Effector memory CD4-positive, alpha-beta T cell (primary cell): ENCODE measurements around the gene SERTAD1.
A peak's percentile ranks its signal among the peaks of the same experiment; 100 is the strongest.

Experiments used
- DNase-seq, 3 donors: peaks; one replicate each; pipeline ENCODE4 v3.0.0-alpha.2; 2020
- H3K27ac ChIP-seq: 2 replicates; pipeline ENCODE4 v1.7.0; 2013; ENCODE audit warnings: mild to moderate bottlenecking, low read length, moderate library complexity; ENCODE audit not compliant: insufficient read depth, poor library complexity, severe bottlenecking
- H3K27me3 ChIP-seq: replicated peaks from 2 replicates; pipeline ENCODE4 v1.7.0; 2013; ENCODE audit warnings: mild to moderate bottlenecking, low read length; ENCODE audit not compliant: insufficient read depth, control insufficient read depth, poor library complexity, severe bottlenecking
- H3K36me3 ChIP-seq: 2 replicates; pipeline ENCODE4 v1.7.0; 2013; ENCODE audit warnings: mild to moderate bottlenecking, low read length, moderate library complexity; ENCODE audit not compliant: control insufficient read depth, insufficient read depth
- H3K4me1 ChIP-seq: 2 replicates; pipeline ENCODE4 v1.7.0; 2013; ENCODE audit warnings: low read length, mild to moderate bottlenecking; ENCODE audit not compliant: control insufficient read depth, insufficient read depth, poor library complexity, severe bottlenecking
- H3K4me3 ChIP-seq: 2 replicates; pipeline ENCODE4 v1.7.0; 2013; ENCODE audit warnings: low read length, low read depth, mild to moderate bottlenecking; ENCODE audit not compliant: insufficient read depth, poor library complexity, severe bottlenecking
- H3K9me3 ChIP-seq: 2 replicates; pipeline ENCODE4 v1.7.0; 2013; ENCODE audit warnings: mild to moderate bottlenecking, low read length, moderate library complexity; ENCODE audit not compliant: control insufficient read depth
- total RNA-seq, 3 donors: gene quantifications; one replicate each; lab custom pipeline; 2026; lab: John Stamatoyannopoulos, UW

SERTAD1 gene
- 81.1 to 178 (median 91.6) reads per million in 3 donors for total RNA-seq

DNA sequence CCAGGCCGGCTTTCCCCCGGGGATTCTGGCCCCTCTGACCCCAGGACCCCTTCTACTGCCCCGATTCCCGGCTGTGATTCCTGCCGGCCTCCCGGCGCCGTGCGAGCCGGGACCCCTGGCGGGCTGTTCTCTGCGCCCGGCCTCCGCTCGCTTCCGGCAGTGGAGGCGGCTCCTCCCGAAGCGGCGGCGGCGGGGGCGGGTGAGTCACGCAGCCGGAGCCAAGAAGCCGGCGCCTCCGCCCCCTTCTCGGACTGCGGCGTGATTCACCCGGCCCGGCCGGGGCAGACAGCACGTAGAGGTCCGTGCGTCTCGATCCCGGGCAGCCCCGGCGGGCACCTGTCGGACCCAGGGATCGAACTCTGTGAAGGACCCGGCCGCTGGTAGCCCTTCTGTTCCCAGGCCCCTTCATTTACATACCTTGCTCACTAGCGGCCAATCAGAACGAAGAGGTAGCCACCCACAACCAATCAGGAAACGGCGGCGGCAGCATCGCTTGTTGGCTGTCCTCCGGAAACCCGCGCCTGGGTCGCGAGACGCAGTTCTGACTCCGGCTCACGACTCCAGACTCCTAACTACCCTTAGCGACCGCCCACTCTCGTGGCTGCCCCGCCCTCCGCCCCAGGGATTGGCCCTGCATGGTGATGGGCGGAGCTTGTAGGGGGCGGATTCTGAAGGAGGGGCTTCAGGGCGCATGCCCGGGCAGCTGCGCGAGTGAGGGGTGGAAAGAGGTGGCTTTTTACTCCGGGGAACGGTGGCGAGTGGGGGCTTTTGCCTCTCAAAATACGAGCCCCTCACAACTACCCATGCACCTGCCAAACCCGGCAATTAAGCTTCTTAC lies at the start of gene SERTAD1:
TSS of gene SERTAD1 (minus strand) at position 543 of the 838 bp plus-strand sequence. CDS start 2,446 bp downstream, outside the sequence.
- H3K4me1 ChIP-seq = peaks cover 17% of the 10 kb centered on the region
- peak; percentile 100 for DNase-seq
- H3K4me3 ChIP-seq = peak within 1 kb of the TSS; percentile 87

DNA sequence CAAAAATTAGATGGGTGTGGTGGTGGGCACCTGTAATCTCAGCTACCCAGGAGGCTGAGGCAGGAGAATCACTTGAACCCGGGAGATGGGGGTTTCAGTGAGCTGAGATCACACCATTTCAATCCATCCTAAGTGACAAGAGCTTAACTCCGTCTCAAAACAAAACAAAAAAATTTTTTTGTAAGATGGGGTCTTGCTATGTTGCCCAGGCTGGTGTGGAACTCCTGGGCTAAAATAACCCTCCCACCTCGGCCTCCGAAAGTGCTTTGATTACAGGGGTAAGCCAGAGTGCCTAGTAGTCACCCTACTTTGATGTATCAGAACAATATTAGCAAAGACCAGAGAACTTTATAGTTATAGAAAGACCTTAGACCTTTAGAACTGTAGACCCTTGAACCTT lies 48.9 kb upstream of the SERTAD1 start:
- no peak for DNase-seq
- Histone ChIP-seq H3K9me3 (no peaks in the 10 kb centered on the region), H3K36me3 (no peaks in the 10 kb centered on the region), H3K27ac (no peak overlapping the region), H3K4me1 (no peaks in the 10 kb centered on the region), H3K27me3 (no peaks in the 10 kb centered on the region), H3K4me3 (no peak overlapping the region)

More for the DNA sequence above, at the start of gene SERTAD1:
- Histone ChIP-seq H3K36me3 (peaks cover 5% of the 10 kb centered on the region), H3K9me3 (no peaks in the 10 kb centered on the region), H3K27ac (peak within 1 kb of the TSS; percentile 96), H3K27me3 (no peaks in the 10 kb centered on the region)

DNA sequence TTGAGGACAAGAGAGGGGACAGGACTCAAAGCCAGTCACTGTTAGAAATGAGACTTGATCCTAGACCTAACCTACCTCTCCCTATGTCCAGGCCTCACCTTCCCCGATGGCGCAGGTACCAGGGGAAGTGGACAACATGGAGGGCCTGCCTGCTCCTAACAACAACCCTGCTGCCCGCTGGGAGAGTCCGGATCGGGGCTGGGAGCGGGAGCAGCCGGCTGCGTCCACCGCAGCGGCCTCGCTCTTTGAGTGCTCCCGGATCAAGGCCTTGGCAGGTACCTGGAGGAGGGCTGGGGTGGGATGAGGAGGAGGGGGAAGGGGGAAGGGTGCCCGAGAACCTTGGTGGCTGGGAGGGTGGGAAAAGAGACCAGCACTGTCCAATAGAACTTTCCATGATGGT lies 46.7 kb upstream of the SERTAD1 start:
- DNase-seq = no peak
- H3K27me3 ChIP-seq = no peaks in the 10 kb centered on the region
- no peak overlapping the region for H3K27ac ChIP-seq
- peaks cover under 1% of the 10 kb centered on the region for H3K4me1 ChIP-seq
- H3K9me3 ChIP-seq = no peaks in the 10 kb centered on the region
- H3K36me3 ChIP-seq = no peaks in the 10 kb centered on the region
- H3K4me3 ChIP-seq = no peak overlapping the region

GRCh38 chr19:40471111-40471510 lies 45.3 kb upstream of the SERTAD1 start:
- Histone ChIP-seq H3K36me3 (no peaks in the 10 kb centered on the region), H3K4me1 (peaks cover 10% of the 10 kb centered on the region), H3K27me3 (no peaks in the 10 kb centered on the region), H3K9me3 (no peaks in the 10 kb centered on the region), H3K27ac (no peak overlapping the region), H3K4me3 (no peak overlapping the region)
- no peak for DNase-seq

DNA sequence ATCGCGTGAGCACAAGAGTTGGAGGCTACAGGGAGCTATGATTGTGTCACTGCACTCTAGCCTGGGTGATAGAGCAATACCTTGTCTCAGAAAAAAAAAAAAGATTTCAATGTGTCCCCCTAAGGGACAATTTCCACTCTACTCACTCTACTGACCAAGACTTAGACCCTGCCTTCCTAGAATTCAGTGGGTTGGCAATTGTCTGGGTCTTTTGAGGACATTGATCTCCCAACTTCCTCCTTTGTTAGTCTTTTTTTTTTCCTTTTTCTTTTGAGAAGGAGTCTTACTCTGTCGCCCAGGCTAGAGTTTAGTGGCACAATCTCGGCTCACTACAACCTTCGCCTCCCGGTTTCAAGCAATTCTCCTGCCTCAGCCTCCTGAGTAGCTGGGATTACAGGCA lies 43.2 kb upstream of the SERTAD1 start:
- H3K4me1 ChIP-seq = peaks cover 26% of the 10 kb centered on the region
- H3K36me3 ChIP-seq = no peaks in the 10 kb centered on the region

GRCh38 chr19:40466985-40467734 lies 41.4 kb upstream of the SERTAD1 start, which contains the start of gene SPTBN4:
Gene SPTBN4 (plus strand): TSS chr19:40467001. CDS start chr19:40472622, 5,621 bp downstream.
- DNase-seq = no peak
- Histone ChIP-seq H3K27me3 (no peaks in the 10 kb centered on the region), H3K4me1 (peaks cover 26% of the 10 kb centered on the region), H3K27ac (peak within 1 kb of the TSS; percentile 36), H3K9me3 (no peaks in the 10 kb centered on the region), H3K4me3 (peak within 1 kb of the TSS; percentile 59), H3K36me3 (no peaks in the 10 kb centered on the region)

More for the DNA sequence above, 43.2 kb upstream of the SERTAD1 start:
- DNase-seq = no peak
- H3K4me3 ChIP-seq = no peak overlapping the region
- no peak overlapping the region for H3K27ac ChIP-seq
- H3K27me3 ChIP-seq = no peaks in the 10 kb centered on the region
- H3K9me3 ChIP-seq = no peaks in the 10 kb centered on the region

- Histone ChIP-seq H3K4me1 (peaks cover 26% of the 10 kb centered on the region), H3K36me3 (no peaks in the 10 kb centered on the region), H3K4me3 (peak overlapping the region; percentile 59), H3K27me3 (no peaks in the 10 kb centered on the region), H3K9me3 (no peaks in the 10 kb centered on the region), H3K27ac (peak overlapping the region; percentile 36)
- peak; percentile 62 to 81 (median 76) for DNase-seq
Measured at GRCh38 chr19:40466219-40466984, 40.6 kb upstream of the SERTAD1 start.

DNA sequence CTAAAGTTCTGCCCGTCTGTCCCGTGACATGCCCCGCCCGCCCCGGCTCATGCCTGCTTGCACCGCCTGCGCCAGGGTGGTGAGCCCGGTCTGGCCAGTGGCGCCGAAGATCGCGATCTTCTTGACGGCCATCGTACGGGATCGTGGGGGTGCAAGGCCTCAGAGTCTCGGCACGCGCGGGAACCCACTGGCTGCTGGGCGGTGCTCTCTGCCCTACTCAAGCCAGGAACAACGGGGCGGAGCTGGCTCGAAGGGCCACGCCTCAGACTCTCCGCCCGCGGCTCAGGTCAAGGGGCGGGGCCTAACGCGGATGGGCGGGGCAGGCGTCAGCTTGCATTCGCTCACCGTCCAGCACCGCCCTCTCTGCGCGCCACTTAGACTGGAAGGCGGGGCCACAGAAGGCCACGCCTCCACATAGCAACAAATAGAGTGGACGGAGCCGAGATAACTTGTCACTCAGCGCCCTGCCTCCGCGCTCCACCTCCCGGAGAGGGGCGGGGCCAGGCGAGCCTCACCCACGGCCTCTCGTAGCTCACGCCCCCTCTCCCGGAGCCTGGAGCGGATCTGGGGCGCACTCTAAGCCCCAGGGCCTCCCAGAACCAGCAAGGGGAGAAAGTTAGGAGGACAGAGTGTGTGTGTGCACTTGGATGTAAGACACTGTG lies 39.9 kb upstream of the SERTAD1 start, which contains the start of gene BLVRB:
TSS of gene BLVRB (minus strand) at position 189 of the 662 bp plus-strand sequence. CDS start at position 132, 57 bp downstream.
- peaks cover 26% of the 10 kb centered on the region for H3K4me1 ChIP-seq
- no peaks in the 10 kb centered on the region for H3K9me3 ChIP-seq
- H3K36me3 ChIP-seq = no peaks in the 10 kb centered on the region
- DNase-seq = peak; percentile 99
- H3K4me3 ChIP-seq = peak within 1 kb of the TSS; percentile 59
- H3K27ac ChIP-seq = peak within 1 kb of the TSS; percentile 50
- H3K27me3 ChIP-seq = no peaks in the 10 kb centered on the region

DNA sequence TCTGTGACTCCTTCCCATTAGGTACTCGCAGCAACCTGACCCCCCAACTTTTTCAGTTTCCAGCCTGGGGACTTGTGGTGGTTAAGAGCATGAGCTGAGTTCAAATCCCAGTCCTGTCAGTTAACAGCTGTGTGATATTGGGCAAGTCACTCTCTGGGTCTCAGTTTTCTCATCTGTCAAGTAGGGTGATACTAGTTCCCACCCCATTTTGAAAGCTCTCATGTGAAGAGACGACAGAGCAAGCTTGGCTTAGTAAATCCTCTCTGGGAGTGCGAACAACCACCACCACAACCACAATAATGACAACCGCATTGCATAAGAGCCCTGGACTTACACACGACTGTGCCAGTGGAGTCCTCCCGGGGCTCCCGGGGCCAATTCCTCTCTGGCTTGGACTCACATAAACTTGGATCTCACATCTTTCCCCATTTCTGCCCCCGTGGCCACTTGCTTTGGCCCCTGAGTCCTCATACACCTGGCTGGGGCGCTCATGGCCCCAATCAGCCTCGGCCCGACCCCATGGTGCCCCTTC lies 39.3 kb upstream of the SERTAD1 start:
- H3K27me3 ChIP-seq = no peaks in the 10 kb centered on the region
- peak in 2 of 3 donors; percentile 21 to 22 for DNase-seq
- H3K36me3 ChIP-seq = no peaks in the 10 kb centered on the region
- no peaks in the 10 kb centered on the region for H3K9me3 ChIP-seq
- H3K4me1 ChIP-seq = peaks cover 26% of the 10 kb centered on the region
- peak overlapping the region; percentile 59 for H3K4me3 ChIP-seq
- peak overlapping the region; percentile 50 for H3K27ac ChIP-seq
